Measurements from ENCODE around the gene TMEM107. TPM values are rescaled to one million over a fixed set of nuclear protein-coding genes. Genes with fewer than 3 reads are reported as not detected.

Gene TMEM107
- polyA plus RNA-seq, 12 donors: 4.5 to 13.7 (median 6.8) TPM; not detected in 1

DNA sequence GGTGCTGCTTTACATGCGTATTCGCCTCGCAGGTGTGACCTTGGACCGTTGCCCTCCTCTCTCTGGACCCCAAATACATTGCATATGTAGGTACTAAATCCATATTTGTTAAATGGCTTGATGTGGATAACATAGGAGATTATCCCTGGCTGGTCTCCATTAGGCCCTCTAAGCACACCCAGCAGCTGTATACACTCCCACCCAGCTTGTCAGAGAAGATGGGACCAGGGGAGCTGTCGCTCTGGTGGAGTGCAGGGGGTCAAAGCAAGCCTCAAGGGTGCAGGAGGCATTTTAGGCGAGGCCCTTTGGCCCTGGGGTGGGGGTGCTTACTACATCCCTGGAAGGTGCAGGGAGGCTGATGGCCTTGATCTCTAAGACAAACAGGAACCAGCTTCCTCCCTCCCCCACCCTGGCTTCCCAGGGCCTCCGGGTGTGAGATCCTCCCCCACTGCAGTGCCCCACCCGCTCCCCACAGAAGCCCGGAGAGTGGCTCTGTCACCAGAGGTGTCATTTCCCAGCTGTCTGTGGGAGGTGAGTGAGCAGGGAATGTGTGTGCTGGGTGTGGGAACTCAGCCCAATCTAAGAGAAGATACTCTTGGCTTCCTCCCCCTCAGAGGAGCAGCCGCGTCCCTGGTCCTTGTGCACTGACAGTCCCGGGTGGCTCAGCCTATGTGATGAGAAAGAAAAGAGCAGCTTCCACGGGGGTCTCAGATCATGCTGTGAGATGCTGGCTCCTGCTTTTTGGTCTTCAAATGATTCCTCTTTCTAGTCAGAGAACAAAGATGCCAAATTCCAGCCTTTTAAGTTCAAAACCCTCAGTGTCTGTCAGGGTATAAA is 12.0 kb downstream of the TMEM107 start:
- DNase-seq: no peak

DNA sequence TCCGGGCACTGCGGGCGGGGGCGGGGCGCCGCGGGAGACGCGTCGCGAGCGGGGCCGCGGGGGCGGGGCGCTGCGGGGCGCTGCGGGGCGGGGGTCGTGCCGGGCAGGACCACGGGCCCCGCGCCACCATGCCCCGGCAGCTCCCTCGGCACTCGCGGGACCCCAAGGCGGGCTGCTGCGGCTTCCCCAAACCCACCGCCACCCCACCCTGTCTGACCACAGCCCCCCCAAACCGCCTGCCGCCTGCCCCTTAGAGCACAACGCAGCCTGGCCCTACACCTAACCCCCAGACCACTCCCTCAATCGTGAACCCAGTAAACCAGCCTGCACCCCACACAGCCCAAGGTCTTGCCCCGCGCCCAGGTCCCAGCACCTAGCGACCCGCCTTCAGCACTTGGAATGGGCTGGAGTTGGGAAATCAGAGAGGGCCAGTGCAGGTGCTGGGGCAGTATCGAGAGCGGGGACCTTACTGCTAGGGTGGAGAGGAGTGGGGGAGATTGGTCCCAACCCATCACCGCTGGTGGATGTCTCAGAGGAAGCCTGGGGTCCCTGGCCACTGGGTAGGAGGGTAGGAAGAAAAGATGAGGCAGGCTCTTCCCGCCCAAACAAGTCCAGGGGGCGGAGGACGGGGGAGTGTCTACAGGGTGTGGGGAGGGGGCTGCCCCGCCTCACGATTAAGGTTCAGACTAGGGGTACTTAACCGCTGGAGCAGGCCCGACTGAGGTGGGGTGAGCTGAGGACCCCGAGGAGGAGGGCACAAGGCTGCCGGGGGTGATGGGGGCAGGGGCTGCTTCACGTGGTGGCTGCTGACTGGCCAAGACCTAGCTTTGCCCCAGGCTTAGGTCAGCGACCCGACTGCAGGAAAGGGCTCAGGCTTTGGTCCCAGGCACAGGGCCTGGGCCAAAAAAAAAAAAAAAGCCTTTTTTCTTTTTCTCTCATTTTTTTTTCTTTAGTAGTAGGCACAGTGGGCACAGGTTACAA is 12.9 kb downstream of the TMEM107 start:
- DNase-seq: no peak

DNA sequence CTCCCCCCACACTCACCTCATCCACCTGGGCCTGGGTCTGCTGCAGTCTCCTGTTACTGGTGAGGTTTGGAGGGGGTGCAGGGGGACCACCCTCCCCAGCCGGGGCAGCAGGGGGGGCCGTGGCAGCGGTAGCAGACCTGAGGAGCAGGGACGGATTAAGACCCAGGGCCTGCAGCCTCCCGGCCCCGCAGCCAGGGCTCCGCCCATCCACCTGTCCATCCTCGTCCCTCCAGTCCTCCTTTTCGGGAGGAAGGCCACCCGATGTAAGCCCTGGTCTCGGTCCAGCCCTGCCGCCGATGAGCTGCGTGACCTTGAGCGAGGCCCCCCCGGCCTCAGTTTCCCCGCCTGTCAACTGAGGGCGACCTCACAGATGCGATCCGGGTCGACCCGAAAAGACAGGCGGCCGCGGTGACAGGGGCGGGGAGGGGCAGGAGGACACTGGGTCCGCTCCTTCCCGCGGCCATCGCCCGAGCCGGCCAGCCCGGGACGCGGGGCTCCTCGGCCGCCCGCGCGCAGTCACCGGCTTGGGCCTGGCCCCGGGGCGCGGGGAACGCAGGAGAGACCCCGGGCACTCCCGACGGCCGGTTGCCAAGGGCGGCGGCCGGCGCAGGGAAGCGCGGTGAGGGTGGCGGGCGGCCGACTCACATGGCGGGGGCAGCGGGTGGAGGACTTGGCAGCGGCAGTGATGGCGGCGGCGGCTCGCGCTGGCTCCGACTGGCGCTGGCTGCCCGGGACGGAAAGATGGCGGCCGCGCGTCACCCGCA is 13.8 kb downstream of the TMEM107 start, which contains the start of gene VAMP2:
VAMP2 (minus strand) TSS at position 716 of the 764 bp plus-strand sequence; CDS start at position 647, 69 bp downstream.
- peak; percentile 70 for DNase-seq

DNA sequence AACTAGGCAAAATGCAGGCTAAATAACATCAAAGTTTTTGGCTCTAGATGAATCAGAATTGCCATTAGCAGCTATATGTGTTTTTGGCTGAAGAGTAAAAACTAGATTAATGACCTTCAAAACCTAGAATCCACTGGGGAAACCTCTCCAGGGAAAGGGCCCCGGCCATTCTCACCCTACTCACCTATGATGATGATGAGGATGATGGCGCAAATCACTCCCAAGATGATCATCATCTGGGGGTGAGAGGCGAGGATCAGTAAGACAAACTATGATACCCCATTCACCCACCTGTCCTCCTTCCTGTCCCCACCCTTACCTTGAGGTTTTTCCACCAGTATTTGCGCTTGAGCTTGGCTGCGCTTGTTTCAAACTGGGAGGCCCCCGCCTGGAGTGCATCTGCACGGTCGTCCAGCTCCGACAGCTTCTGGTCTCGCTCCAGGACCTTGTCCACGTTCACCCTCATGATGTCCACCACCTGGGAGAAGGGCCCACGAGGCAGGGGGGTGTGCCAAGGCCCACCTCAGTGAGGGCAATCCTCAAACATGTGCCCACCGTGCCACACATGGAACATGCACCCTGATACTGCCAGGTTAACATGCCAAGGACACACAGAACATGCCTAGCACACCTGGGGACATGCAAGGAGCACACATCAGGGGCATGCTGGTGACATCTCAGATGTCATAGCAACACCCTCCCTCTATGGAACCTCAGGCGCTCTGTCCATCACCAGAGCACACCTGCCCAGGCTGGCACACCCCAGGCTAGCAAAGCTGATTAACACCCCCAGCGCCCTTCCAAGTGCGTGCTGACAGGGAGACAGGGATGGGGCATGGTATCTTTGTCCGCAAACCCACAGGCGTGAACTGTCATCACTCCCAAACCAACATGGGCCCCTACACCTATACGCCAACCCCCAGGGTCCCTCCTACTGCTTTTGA is 14.6 kb downstream of the TMEM107 start:
- DNase-seq: no peak

DNA sequence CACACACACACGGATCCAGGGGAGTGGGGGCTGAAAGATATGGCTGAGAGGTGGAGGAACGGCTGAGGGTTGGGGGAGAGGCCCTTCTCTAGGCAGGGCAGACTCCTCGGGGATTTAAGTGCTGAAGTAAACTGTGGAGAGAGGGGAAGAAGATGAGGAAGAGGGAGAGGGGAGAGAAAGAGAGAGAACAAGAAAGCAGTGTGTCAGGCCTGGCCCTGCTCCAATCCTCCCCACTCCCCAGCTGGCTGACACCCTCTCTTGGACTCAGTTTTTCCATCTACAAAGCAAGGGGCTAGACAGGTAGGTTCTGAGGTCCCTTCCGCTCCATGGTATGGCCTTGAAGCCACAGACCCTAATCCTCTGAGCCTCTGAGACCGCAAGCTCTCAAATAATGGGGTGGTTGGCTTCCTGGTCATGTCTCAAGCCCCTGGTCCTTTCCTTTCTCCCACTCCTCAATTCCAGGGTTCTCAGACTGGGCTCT is 15.4 kb downstream of the TMEM107 start:
- no peak for DNase-seq

DNA sequence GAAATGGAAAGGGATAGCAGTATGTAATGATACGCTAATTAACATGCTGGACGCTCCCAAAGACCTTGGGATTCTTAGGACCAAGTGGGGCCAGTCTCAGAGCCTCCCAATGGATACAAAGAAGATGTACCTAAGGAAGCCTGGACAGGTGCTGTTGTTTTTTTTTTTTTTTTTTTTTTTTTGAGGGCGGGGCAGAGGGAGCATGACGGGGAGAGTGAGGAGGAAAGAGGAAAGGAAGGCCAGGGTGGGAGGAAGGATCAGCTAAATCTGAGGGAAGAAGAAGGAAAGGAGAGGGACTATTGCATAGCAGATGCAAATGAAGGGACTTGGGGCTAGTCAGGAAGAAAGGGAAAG is 16.0 kb downstream of the TMEM107 start:
- DNase-seq: no peak

DNA sequence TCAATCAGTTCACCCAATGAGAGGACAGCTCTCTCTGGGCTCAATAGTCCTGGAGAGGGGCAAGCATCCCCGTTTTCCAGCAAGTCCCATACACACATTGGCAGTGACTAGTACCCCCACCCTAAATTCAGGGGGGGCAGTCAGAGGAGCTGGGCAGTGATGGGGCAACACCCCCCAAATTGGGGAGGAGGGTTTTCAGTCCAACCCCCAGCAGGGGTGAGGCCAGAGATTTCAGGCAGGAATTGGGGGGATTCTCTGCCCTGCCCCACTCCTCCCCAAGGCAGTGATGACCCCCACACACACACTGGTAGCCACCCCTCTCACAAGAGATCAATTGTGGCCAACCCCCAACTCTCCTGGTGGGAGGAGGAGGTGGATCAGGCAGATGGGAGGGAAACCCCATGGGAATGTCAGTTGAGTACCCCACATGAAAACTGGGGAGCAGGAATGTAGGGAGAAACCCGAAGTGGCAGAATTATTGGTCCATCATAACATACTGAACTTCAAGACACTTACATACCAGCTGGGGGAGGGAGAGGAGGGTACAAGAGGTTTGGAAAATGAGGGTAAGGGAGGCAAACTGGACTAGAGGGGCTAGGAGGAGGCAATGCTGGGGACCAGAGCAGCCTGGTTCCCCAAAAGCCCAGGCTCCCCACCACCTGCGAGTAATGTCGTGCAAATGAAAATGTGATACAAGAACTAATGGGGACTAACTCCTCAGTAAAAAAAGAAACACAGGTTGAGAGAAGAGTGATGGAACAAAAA is 16.5 kb downstream of the TMEM107 start:
- DNase-seq: no peak

DNA sequence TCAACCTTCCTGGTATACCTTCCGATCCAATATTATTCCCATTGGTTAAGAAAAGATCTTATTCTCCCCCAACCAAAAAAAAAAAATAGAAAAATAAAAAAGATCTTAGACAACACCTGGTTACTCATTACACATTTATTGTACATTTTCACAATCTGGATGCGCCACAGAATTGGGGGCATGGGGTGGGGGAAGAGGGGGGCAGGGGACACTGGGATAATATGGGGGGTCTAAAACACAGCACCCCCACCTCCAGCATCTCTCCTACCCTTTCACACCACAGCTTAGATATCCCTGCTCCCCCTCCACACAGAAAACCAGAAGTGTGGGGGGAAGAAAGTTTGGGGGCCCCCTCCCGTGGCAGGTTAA is 17.2 kb downstream of the TMEM107 start:
- no peak for DNase-seq

DNA sequence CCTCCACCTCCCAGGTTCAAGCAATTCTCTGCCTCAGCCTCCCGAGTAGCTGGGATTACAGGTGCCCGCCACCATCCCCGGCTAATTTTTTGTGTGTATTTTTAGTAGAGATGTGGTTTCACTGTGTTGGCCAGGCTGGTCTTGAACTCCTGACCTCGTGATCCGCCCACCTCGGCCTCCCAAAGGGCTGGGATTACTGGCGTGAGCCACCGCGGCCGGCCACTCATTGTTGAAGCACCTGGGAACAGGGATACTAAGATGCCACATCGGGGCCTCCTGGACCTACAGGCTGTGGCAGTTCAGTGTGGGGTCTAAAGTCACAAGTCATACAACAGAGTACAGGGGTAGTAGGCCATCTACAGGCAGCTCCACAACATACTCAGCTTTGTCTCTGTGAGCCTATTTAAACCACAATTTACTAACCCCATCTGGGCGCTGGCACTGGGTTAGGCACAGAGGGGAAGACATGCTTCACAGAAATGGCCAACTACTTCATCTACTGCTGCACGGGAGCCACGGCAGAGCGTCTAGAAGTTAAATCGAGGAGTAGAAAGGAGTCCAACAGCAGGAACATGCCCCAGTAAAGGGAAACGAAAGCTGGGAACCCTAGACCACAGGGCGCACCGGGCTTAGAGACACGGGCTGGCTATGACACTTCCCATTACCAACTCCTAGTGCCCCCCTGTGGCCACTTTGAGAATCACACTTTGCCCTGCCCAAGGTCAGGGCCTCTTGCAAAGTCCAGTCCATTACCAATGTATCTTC is 17.7 kb downstream of the TMEM107 start:
- peak; percentile 92 for DNase-seq

DNA sequence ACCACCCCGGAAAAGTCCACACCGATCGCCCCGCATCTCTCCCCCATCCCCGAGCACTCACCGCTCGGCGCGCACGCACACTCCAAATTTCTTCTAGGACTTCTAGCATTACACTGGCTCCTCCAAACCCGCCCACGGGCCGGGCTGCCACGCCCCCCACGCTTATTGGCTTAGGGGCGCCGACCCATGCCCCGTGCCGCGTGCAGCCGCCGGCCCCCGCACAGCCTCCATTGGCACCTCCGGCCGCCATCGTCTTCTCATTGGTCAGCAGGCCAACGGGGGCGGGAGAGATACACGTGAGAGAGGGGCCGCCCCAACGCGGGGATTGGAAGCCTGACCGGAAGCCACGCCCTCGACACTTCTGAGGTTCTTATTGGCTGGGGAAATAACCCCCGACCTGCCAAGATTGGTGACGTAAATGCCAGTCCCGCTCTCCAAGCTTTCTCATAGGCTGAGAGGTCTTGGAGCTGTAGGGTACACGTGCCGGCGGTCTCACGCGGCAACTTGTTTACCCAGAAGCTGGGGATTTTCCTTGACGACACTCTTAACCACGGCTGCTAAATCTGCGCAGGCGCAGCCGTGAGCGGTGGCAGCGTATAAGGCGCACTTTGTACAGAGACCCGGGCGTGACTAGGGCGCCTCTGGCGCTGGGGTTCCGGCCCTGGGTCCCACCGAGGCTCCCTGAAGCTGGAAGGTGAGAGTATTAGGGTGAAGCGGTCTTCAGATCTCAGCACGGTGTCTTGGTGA is 19.8 kb downstream of the TMEM107 start:
- peak; percentile 100 for DNase-seq

DNA sequence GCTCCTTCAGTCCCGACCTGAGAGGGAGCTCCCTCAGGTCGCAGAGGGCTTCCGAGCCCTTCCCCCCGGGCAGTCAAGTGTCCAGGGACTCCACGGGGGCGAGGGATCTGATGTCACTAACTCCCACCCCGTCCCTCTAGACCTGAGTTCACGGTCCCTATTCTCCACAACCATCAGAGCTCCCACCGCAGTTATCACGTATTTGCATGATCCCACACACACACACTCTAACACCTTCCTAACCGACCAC is 20.3 kb downstream of the TMEM107 start:
- no peak for DNase-seq

DNA sequence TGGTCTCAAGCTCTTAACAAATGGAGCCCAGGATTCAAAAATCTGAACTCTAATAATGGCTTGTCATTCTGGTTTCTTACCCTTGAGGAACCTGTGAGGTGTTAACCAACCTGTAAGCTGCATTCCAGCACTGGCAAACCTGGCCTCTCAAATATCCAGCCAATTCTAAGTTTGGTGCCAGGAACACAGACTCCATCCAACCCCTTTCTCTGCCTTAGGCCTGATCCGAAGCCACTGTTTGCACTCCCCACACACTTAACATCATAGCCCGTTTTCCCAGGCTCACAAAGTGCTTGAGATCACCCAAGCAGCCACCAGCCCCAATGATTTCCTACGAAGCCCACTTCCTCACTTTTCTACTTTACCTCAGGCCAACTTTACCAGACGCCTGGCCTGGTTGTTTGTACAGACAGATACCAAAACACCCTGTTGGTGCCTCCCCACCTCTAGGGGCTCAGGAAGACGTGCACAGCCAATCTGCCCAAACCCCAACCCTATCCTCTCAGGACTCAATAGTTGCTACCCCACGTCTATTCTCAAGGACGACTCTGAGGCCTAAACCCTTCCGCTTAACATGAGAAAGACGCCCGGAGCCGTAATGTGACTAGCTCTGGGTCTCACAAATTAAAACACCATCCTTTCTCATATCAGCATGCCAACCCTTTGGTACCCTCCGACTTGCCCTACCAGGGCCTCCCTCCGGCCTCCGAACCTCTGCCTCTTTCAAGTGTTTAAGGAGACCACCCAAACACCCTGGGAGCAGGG is 20.8 kb downstream of the TMEM107 start:
- no peak for DNase-seq

DNA sequence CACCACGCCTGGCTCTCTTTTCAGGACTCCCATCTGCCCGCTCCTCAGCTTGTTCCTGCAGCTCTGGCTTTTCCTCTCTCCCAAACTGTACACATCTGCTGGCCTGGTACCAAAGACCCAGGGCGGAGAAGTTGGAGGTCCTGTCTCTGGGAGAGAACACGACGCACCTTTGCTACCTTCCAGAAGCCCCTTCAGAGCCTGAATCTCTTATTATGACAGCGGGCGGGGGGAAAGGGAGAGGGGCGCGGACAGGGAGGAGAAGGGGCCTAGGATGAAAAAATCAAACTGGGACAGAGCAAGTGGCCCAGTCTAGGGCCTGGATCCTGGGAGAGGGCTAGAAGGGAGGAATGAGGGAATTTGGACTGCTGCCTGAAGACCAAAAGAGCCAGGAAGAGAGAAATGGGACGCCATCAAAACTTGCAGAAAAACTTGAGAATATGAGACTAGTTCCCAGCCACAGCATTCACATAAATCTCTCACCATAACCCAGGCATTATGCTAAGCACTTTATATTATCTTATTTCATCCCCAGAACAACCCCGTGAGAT is 21.5 kb downstream of the TMEM107 start:
- DNase-seq: peak; percentile 78

DNA sequence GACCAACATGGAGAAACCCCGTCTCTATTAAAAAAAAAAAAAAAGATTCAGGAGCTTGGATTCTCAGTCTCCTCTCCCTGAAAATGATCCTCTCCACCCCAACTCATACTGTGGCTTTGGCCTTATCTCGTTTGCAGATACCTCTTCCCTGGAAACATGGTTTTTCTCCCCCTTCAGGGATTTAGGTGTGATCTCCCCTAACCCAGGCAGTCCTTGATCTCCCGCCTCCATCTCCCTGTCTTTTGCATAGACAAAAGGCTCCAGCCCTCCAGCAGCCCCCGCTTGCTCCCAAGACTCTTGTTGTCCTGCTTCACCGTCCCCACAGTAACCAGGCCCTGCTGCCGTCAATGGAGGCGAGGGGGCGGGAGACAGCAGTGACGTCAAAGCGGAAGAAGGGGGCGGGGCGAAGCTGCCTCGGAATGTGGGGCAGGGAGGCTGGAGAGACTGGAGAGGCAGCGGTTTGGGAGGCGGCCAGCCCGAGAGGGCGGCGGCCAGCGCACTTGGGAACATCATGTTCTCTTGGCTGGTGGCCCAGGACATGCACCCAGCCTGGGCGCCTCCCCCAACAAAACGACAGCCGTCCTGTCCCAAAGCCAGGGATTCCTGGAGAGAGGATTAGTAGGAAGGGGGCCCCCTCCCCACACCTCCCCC is 22.1 kb downstream of the TMEM107 start:
- DNase-seq: peak; percentile 100

DNA sequence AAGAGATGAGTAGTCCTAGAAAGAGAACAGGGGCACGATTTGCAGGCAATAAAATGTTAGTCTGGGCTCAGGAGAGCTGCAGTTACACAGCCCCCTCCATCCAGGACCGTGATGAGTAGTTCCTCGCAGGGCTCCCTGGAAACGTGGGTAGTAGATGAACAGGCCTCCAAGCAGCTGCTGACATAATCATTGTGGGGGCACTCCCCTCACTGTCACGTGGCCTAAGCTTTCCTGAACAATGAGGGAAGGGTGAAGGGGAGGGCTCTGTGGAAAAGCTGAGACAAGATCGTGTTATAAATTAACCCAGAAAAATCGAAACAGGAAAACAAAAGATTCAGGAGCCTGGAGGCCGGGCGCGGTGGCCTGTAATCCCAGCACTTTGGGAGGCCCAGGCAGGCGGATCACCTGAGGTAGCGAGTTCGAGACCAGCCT is 22.6 kb downstream of the TMEM107 start:
- peak; percentile 92 for DNase-seq

DNA sequence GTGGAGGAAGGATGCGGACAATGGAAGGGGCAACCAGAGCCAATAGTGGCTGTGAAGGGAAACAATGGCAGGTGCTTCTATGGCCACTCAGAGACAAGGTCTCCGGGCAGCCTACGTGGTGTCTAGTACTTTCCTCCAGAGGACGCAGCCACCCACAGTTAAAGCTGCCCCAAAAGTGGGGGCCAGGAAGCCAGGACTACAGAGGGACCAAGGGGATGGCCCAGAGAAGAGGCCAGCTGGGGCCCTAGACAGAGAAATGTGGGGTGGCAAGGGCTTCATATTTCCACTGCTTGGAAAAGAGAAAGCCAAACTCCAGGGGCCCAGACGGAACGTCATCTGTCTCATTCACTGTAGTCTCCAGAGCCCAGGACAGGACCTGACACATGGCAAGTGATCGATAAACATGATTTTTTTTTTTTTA is 23.1 kb downstream of the TMEM107 start:
- no peak for DNase-seq

Measured in muscle of arm (tissue), 12 donors.